Measurements from ENCODE around the gene SLC22A12.
A peak's percentile ranks its signal among the peaks of the same experiment; 100 is the strongest.

SLC22A12 gene

GRCh38 chr11:64605656-64606585, 14.9 kb downstream of the SLC22A12 start:
- no peak for DNase-seq

GRCh38 chr11:64606796-64607380, 15.9 kb downstream of the SLC22A12 start:
- no peak for DNase-seq

GRCh38 chr11:64607381-64607985, 16.5 kb downstream of the SLC22A12 start:
- DNase-seq: no peak

GRCh38 chr11:64608046-64608445, 17.0 kb downstream of the SLC22A12 start:
- peak; percentile 16 for DNase-seq

- no peak for DNase-seq
Observed at GRCh38 chr11:64608636-64609035, 17.6 kb downstream of the SLC22A12 start.

GRCh38 chr11:64609436-64610047, 18.5 kb downstream of the SLC22A12 start:
- no peak for DNase-seq

- no peak for DNase-seq
Observed at GRCh38 chr11:64610596-64610995, 19.6 kb downstream of the SLC22A12 start.

GRCh38 chr11:64611176-64611575, 20.2 kb downstream of the SLC22A12 start:
- DNase-seq: no peak

GRCh38 chr11:64611869-64612646, 21.0 kb downstream of the SLC22A12 start:
- no peak for DNase-seq

- no peak for DNase-seq
Observed at GRCh38 chr11:64613648-64614047, 22.6 kb downstream of the SLC22A12 start.

- no peak for DNase-seq
Observed at GRCh38 chr11:64614917-64615316, 23.9 kb downstream of the SLC22A12 start.

- no peak for DNase-seq
Observed at GRCh38 chr11:64616817-64617216, 25.8 kb downstream of the SLC22A12 start.

- no peak for DNase-seq
Observed at GRCh38 chr11:64619196-64619595, 28.2 kb downstream of the SLC22A12 start.

- DNase-seq: peak; percentile 60
Observed at GRCh38 chr11:64619811-64620380, 28.9 kb downstream of the SLC22A12 start.

- DNase-seq: no peak
Observed at GRCh38 chr11:64620381-64620971, 29.5 kb downstream of the SLC22A12 start.

- no peak for DNase-seq
Observed at GRCh38 chr11:64621283-64622019, 30.4 kb downstream of the SLC22A12 start.

- DNase-seq: no peak
Observed at GRCh38 chr11:64622681-64623080, 31.7 kb downstream of the SLC22A12 start.

GRCh38 chr11:64624883-64625481, 34.0 kb downstream of the SLC22A12 start:
- DNase-seq: no peak

GRCh38 chr11:64626637-64627036, 35.6 kb downstream of the SLC22A12 start:
- no peak for DNase-seq

GRCh38 chr11:64627371-64627770, 36.4 kb downstream of the SLC22A12 start:
- DNase-seq: no peak

Data from fibroblast of skin of scalp (primary cell).